Glutamatergic neuron (in vitro differentiated cells): ENCODE data around the gene SLC27A2. TPM values are rescaled to one million over a fixed set of nuclear protein-coding genes. Genes with fewer than 3 reads are reported as not detected.
"Not testable (repeated sequence)": the region's sequence is repeated elsewhere in the genome, so short reads cannot be mapped to it uniquely, and the experiment has no call there.

Experiments
- DNase-seq: peaks from one replicate; pipeline ENCODE4 v3.0.0; 2022
- H3K27ac Mint-ChIP-seq: one replicate; pipeline ENCODE4 v1.8.0; 2020; ENCODE audit warnings: mild to moderate bottlenecking, mixed read lengths, inconsistent platforms; ENCODE audit not compliant: unreplicated experiment
- H3K27me3 Mint-ChIP-seq: one replicate; pipeline ENCODE4 v1.8.0; 2020; ENCODE audit warnings: mild to moderate bottlenecking, moderate library complexity, mixed read lengths, inconsistent platforms; ENCODE audit not compliant: unreplicated experiment
- H3K36me3 Mint-ChIP-seq: one replicate; pipeline ENCODE4 v1.8.0; 2020; ENCODE audit warnings: mild to moderate bottlenecking, mixed read lengths, inconsistent platforms; ENCODE audit not compliant: unreplicated experiment
- H3K4me1 Mint-ChIP-seq: one replicate; pipeline ENCODE4 v1.8.0; 2020; ENCODE audit warnings: mild to moderate bottlenecking, low read depth, mixed read lengths, inconsistent platforms; ENCODE audit not compliant: unreplicated experiment
- H3K4me3 Mint-ChIP-seq: one replicate; pipeline ENCODE4 v1.8.0; 2020; ENCODE audit warnings: mild to moderate bottlenecking, mixed read lengths, inconsistent platforms; ENCODE audit not compliant: unreplicated experiment
- H3K9me3 Mint-ChIP-seq: one replicate; pipeline ENCODE4 v1.8.0; 2020; ENCODE audit warnings: mild to moderate bottlenecking, moderate library complexity, mixed read lengths, inconsistent platforms; ENCODE audit not compliant: unreplicated experiment
- CTCF ChIP-seq: fragments of 200-600 bp; sonication (generic); IDR thresholded peaks from one replicate; pipeline ENCODE4 v1.5.0; 2021; ENCODE audit not compliant: partially characterized antibody, unreplicated experiment
- total RNA-seq: library from RNA; stranded (reverse); fragmentation: NEBNext Ultra II Directional; extraction: Animal tissue kit (Norgen Biotek cat#: 25700); gene quantifications from one replicate; pipeline ENCODE4 v1.2.1, GENCODE V29; 2021; ENCODE audit not compliant: unreplicated experiment

SLC27A2 gene
- total RNA-seq, 1 donor from 2014 or later, result not detected

- no peak for TF ChIP-seq CTCF
These were observed 32.9 kb upstream of the SLC27A2 start for GRCh38 chr15:50149090-50149489.

GRCh38 chr15:50150349-50150748, 31.6 kb upstream of the SLC27A2 start:
- H3K9me3 Mint-ChIP-seq, result no peaks in the 10 kb centered on the region
- no peak for DNase-seq
- no peak overlapping the region for H3K27ac Mint-ChIP-seq
- TF ChIP-seq CTCF, result no peak
- no peaks in the 10 kb centered on the region for H3K4me1 Mint-ChIP-seq
- no peak overlapping the region for H3K4me3 Mint-ChIP-seq
- H3K36me3 Mint-ChIP-seq, result no peaks in the 10 kb centered on the region
- H3K27me3 Mint-ChIP-seq, result no peaks in the 10 kb centered on the region

More at GRCh38 chr15:50149090-50149489, 32.9 kb upstream of the SLC27A2 start:
- Mint-ChIP-seq H3K4me1 (peaks cover 2% of the 10 kb centered on the region), H3K27ac (no peak overlapping the region), H3K36me3 (no peaks in the 10 kb centered on the region), H3K27me3 (no peaks in the 10 kb centered on the region), H3K4me3 (no peak overlapping the region), H3K9me3 (no peaks in the 10 kb centered on the region)
- no peak for DNase-seq

GRCh38 chr15:50150851-50151250, 31.1 kb upstream of the SLC27A2 start:
- H3K27me3 Mint-ChIP-seq, result no peaks in the 10 kb centered on the region
- no peaks in the 10 kb centered on the region for H3K36me3 Mint-ChIP-seq
- no peak overlapping the region for H3K27ac Mint-ChIP-seq
- no peaks in the 10 kb centered on the region for H3K9me3 Mint-ChIP-seq
- DNase-seq, result no peak
- TF ChIP-seq CTCF, result no peak
- no peaks in the 10 kb centered on the region for H3K4me1 Mint-ChIP-seq
- no peak overlapping the region for H3K4me3 Mint-ChIP-seq

GRCh38 chr15:50151476-50151875, 30.5 kb upstream of the SLC27A2 start:
- H3K4me3 Mint-ChIP-seq, result no peak overlapping the region
- no peaks in the 10 kb centered on the region for H3K4me1 Mint-ChIP-seq
- no peak overlapping the region for H3K27ac Mint-ChIP-seq
- no peak for DNase-seq
- H3K9me3 Mint-ChIP-seq, result no peaks in the 10 kb centered on the region
- no peaks in the 10 kb centered on the region for H3K36me3 Mint-ChIP-seq
- TF ChIP-seq CTCF, result no peak
- H3K27me3 Mint-ChIP-seq, result no peaks in the 10 kb centered on the region

GRCh38 chr15:50158236-50158635, 23.8 kb upstream of the SLC27A2 start:
- not testable (repeated sequence) for H3K27ac Mint-ChIP-seq, DNase-seq, H3K9me3 Mint-ChIP-seq, H3K4me1 Mint-ChIP-seq, H3K36me3 Mint-ChIP-seq, H3K4me3 Mint-ChIP-seq, H3K27me3 Mint-ChIP-seq
